Measurements from ENCODE around the gene NT5E. TPM values are rescaled to one million over a fixed set of nuclear protein-coding genes. Genes with fewer than 3 reads are reported as not detected.

NT5E gene
- total RNA-seq, 3 donors from 2014 or later = 10.1 to 26.5 (median 11.4) TPM

- no peak for TF ChIP-seq POLR2A (IDR thresholded peaks at IDR 0.05)
- TF ChIP-seq CTCF (IDR thresholded peaks at IDR 0.05) = peak; percentile 17 to 36 (median 27)
- no peak for TF ChIP-seq POLR2AphosphoS5 (IDR thresholded peaks at IDR 0.05)
- H3K27ac ChIP-seq = no peak overlapping the region
- no peak overlapping the region for H3K4me3 ChIP-seq
- H3K9me3 ChIP-seq = no peaks in the 10 kb centered on the region
- intact Hi-C loops (cut with DNase I; ENCODE audit: low total_unique reads) = no loop called here
- DNase-seq (ENCODE audit: low spot score in 2 of 2) = no peak
- H3K4me1 ChIP-seq = no peaks in the 10 kb centered on the region
- H3K36me3 ChIP-seq = no peaks in the 10 kb centered on the region
- no peaks in the 10 kb centered on the region for H3K27me3 ChIP-seq
Observed at GRCh38 chr6:85537055-85537494, 87.2 kb downstream of the NT5E start.

GRCh38 chr6:85544776-85545175 is 94.9 kb downstream of the NT5E start:
- no peak overlapping the region for H3K27ac ChIP-seq
- H3K27me3 ChIP-seq = no peaks in the 10 kb centered on the region
- TF ChIP-seq POLR2AphosphoS5 (IDR thresholded peaks at IDR 0.05) (no peak), CTCF (IDR thresholded peaks at IDR 0.05) (no peak), POLR2A (IDR thresholded peaks at IDR 0.05) (no peak)
- intact Hi-C loops (cut with DNase I; ENCODE audit: low total_unique reads) = no loop called here
- no peaks in the 10 kb centered on the region for H3K4me1 ChIP-seq
- no peak for DNase-seq (ENCODE audit: low spot score in 2 of 2)
- no peak overlapping the region for H3K4me3 ChIP-seq
- H3K36me3 ChIP-seq = no peaks in the 10 kb centered on the region
- no peaks in the 10 kb centered on the region for H3K9me3 ChIP-seq

Other genes starting within 250 kb of the NT5E start
- 100 to 1,000 TPM in 2 of 3 donors, 10 to 100 TPM in 1; 72.2 to 126 (median 103) TPM for gene SNX14, start 143.8 kb downstream of the NT5E start, total RNA-seq
- 10 to 100 TPM; 56.0 to 77.9 (median 67.8) TPM for gene SYNCRIP, start 192.8 kb downstream of the NT5E start, total RNA-seq